ENCODE results near the gene FARS2. TPM values are rescaled to one million over a fixed set of nuclear protein-coding genes. Genes with fewer than 3 reads are reported as not detected.

FARS2 gene
- total and polyA plus RNA-seq, 11 donors = 11.4 to 24.6 (median 20.5) TPM

- no peak for ATAC-seq
- DNase-seq = no peak
- Histone ChIP-seq H3K9me3 (no peaks in the 10 kb centered on the region), H3K36me3 (no peaks in the 10 kb centered on the region), H3K27ac (no peak overlapping the region), H3K4me1 (peaks cover 0 to 11% (median 0%) of the 10 kb centered on the region in 12 donors), H3K27me3 (no peaks in the 10 kb centered on the region), H3K4me3 (no peak overlapping the region)
- TF ChIP-seq POLR2A (IDR thresholded peaks at IDR 0.05) (no peak), CTCF (IDR thresholded peaks at IDR 0.05) (no peak)
- 89 to 94% (median 92%) methylated on average over 3 of the region's 3 CpGs for WGBS, 4 donors
- intact Hi-C loops (cut with DNase I) = no loop called here
These were observed 221.3 kb downstream of the FARS2 start for GRCh38 chr6:5482619-5483018.

GRCh38 chr6:5484692-5485091, 223.4 kb downstream of the FARS2 start:
- no peak for DNase-seq
- Histone ChIP-seq H3K4me1 (peaks cover 0 to 11% (median 0%) of the 10 kb centered on the region in 12 donors), H3K4me3 (no peak overlapping the region), H3K27ac (no peak overlapping the region), H3K27me3 (no peaks in the 10 kb centered on the region), H3K9me3 (no peaks in the 10 kb centered on the region), H3K36me3 (no peaks in the 10 kb centered on the region)
- TF ChIP-seq POLR2A (IDR thresholded peaks at IDR 0.05) (no peak), CTCF (IDR thresholded peaks at IDR 0.05) (no peak)
- ATAC-seq = no peak
- intact Hi-C loops (cut with DNase I) = no loop called here
- WGBS, 4 donors = 91 to 97% (median 95%) methylated on average over 2 to 3 of the region's 3 CpGs

- no peak for TF ChIP-seq CTCF (IDR thresholded peaks at IDR 0.05)
- no peak for TF ChIP-seq POLR2A (IDR thresholded peaks at IDR 0.05)
- 87 to 95% (median 89%) methylated on average over 2 of the region's 2 CpGs for WGBS, 4 donors
- ATAC-seq (no peak), DNase-seq (no peak)
- Histone ChIP-seq H3K4me3 (no peak overlapping the region), H3K4me1 (peaks cover 0 to 5% (median 0%) of the 10 kb centered on the region in 12 donors), H3K27ac (no peak overlapping the region), H3K36me3 (no peaks in the 10 kb centered on the region), H3K9me3 (no peaks in the 10 kb centered on the region), H3K27me3 (no peaks in the 10 kb centered on the region)
- intact Hi-C loops (cut with DNase I) = no loop called here
These were observed 224.9 kb downstream of the FARS2 start for GRCh38 chr6:5486214-5486613.

- TF ChIP-seq POLR2A (IDR thresholded peaks at IDR 0.05) = no peak
- no peak for TF ChIP-seq CTCF (IDR thresholded peaks at IDR 0.05)
- peaks cover 0 to 15% (median 0%) of the 10 kb centered on the region in 12 donors for H3K4me1 ChIP-seq
- 92 to 100% (median 94%) methylated on average over 1 of the region's 1 CpG for WGBS, 4 donors
- H3K27ac ChIP-seq = no peak overlapping the region
- intact Hi-C loops (cut with DNase I) = no loop called here
- no peak for ATAC-seq
- no peaks in the 10 kb centered on the region for H3K27me3 ChIP-seq
- H3K4me3 ChIP-seq = no peak overlapping the region
- no peaks in the 10 kb centered on the region for H3K36me3 ChIP-seq
- DNase-seq = no peak
- H3K9me3 ChIP-seq = no peaks in the 10 kb centered on the region
These were observed 229.3 kb downstream of the FARS2 start for GRCh38 chr6:5490501-5491069.
